Measurements from ENCODE around the gene ILF3.

The ILF3 gene

GRCh38 chr19:10634430-10634829 lies 19.7 kb upstream of the ILF3 start:
- H3K4me3 ChIP-seq (ENCODE audit: low read length): no peak overlapping the region
- no peak for DNase-seq (ENCODE audit: low read depth)
- TF ChIP-seq CTCF (IDR thresholded peaks at IDR 0.05; ENCODE audit: insufficient read depth, low read depth, low read length, missing control alignments): no peak

GRCh38 chr19:10634963-10635362 lies 19.2 kb upstream of the ILF3 start:
- TF ChIP-seq CTCF (IDR thresholded peaks at IDR 0.05; ENCODE audit: insufficient read depth, low read depth, low read length, missing control alignments): no peak
- no peak for DNase-seq (ENCODE audit: low read depth)
- H3K4me3 ChIP-seq (ENCODE audit: low read length): no peak overlapping the region

DNA sequence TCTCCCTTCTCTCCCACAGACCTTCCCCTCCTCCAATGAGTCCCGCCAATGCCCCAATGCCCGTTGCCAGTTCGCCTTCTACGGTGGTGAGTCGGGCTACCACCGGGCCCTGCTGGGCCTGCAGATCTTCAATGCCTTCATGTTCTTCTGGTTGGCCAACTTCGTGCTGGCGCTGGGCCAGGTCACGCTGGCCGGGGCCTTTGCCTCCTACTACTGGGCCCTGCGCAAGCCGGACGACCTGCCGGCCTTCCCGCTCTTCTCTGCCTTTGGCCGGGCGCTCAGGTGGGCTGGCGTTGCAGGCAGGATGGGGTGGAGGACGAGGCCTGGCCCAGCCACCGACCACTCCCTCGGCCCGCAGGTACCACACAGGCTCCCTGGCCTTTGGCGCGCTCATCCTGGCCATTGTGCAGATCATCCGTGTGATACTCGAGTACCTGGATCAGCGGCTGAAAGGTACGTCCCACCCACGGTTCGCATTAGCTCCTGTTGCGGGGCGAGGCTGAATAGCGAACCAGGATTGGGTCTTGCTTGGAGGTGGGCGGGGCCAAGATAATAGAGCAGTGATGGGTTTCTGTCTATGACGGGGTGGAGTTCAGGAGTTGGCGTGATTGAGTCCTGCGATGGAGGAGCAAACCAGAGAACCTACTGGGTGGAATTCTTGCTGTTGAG lies 17.7 kb upstream of the ILF3 start:
- H3K4me3 ChIP-seq (ENCODE audit: low read length): no peak overlapping the region
- no peak for TF ChIP-seq CTCF (IDR thresholded peaks at IDR 0.05; ENCODE audit: insufficient read depth, low read depth, low read length, missing control alignments)
- DNase-seq (ENCODE audit: low read depth): no peak

- TF ChIP-seq CTCF (IDR thresholded peaks at IDR 0.05; ENCODE audit: insufficient read depth, low read depth, low read length, missing control alignments): no peak
- no peak for DNase-seq (ENCODE audit: low read depth)
- H3K4me3 ChIP-seq (ENCODE audit: low read length): no peak overlapping the region
These were observed 16.3 kb upstream of the ILF3 start for GRCh38 chr19:10637894-10638293.

GRCh38 chr19:10639836-10640235 lies 14.3 kb upstream of the ILF3 start:
- no peak overlapping the region for H3K4me3 ChIP-seq (ENCODE audit: low read length)
- TF ChIP-seq CTCF (IDR thresholded peaks at IDR 0.05; ENCODE audit: insufficient read depth, low read depth, low read length, missing control alignments): no peak
- DNase-seq (ENCODE audit: low read depth): no peak

DNA sequence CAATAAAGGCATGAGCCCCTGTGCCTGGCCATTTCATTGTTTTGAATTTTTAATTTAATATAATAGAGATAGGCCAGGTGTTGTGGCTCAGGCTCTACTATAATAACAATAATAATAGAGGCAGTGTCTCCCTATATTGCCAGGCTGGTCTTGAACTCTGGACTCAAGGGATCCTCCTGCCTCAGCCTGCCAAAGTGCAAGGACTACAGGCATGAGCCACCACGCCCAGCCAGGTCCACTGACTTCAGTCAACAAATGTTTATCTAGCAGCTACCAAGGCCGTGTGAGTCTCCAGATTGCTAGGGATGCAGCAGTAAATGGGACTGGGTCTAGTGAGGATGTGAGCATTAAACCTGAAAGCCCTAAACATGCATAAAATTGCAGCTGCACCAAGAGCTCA lies 13.8 kb upstream of the ILF3 start:
- no peak for TF ChIP-seq CTCF (IDR thresholded peaks at IDR 0.05; ENCODE audit: insufficient read depth, low read depth, low read length, missing control alignments)
- H3K4me3 ChIP-seq (ENCODE audit: low read length): no peak overlapping the region
- DNase-seq (ENCODE audit: low read depth): no peak

- DNase-seq (ENCODE audit: low read depth): no peak
- no peak for TF ChIP-seq CTCF (IDR thresholded peaks at IDR 0.05; ENCODE audit: insufficient read depth, low read depth, low read length, missing control alignments)
- no peak overlapping the region for H3K4me3 ChIP-seq (ENCODE audit: low read length)
These were observed 12.9 kb upstream of the ILF3 start for GRCh38 chr19:10641248-10641647.
